ENCODE data around the gene ASPA.

DNA sequence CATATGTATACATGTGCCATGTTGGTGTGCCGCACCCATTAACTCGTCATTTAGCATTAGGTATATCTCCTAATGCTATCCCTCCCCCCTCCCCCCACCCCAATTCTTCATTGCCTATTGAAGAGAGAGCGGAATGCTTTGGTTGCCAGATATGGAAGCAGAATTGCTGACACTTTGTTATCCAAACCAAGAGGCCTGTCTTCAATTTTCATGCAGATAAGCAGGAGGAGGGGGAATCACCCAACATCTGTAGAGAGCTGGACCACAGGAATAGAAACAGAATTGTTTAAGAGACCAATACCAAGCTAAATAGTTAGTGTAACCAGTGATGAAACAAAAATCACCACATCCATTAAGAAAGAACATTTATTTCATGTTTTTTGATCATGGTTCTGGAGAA is 7.1 kb downstream of the ASPA start:
- TF ChIP-seq EZH2phosphoT487 (IDR thresholded peaks at IDR 0.05; ENCODE audit: insufficient read depth, low read depth) (no peak), EZH2 (IDR thresholded peaks at IDR 0.05; ENCODE audit: insufficient read depth, poor library complexity, severe bottlenecking) (no peak)
